NCI-H1694 (cell line): ENCODE results near the gene DYNAP.

Experiments
- DNase-seq: peaks from one replicate; lab custom pipeline; 2025; lab: John Stamatoyannopoulos, UW

DYNAP gene

GRCh38 chr18:54590945-54591344, at the start of gene DYNAP:
DYNAP (plus strand) TSS chr18:54591245; CDS start chr18:54591283, 38 bp downstream.
- no peak for DNase-seq

DNA sequence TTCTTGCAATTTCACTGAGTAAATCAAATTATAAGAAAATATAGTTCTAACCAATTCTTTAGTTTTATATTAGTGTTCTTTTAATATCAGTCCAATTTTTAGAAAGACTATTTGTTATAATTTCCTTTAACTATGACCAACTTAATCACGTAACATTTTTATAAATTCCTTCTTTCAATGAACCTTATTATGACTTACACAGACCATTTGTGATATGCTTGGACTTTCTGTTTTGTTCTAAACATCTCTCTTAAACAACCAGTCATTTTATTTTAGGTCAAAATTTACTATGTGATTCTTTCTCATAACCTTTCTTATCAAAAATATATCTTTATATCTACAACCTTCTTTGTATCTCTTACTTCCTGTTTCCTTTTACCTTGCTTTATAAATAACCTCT, 39.5 kb upstream of the DYNAP start:
- DNase-seq: no peak

GRCh38 chr18:54555286-54555685, 35.8 kb upstream of the DYNAP start:
- DNase-seq: no peak

- no peak for DNase-seq
These were observed 35.0 kb upstream of the DYNAP start for GRCh38 chr18:54555996-54556395.

DNA sequence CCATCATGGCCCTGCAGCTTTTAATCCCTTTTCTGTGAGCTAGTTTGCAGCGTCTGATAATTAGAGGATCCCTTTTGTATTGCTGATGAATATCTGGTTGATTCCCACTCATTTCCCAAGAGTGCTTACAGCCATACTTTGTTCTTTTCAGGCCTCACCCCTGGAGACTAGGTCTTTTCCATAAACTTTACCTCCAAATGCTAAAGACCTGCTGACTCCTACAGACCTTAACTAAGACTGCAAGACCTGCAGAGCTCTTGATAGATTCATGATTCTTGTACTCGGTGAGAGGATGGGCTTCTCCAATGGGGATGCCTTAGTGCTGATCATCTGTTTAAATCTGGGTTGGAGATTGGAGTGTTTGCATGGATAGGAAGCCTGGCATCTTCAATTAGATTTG, 33.1 kb upstream of the DYNAP start:
- no peak for DNase-seq

DNA sequence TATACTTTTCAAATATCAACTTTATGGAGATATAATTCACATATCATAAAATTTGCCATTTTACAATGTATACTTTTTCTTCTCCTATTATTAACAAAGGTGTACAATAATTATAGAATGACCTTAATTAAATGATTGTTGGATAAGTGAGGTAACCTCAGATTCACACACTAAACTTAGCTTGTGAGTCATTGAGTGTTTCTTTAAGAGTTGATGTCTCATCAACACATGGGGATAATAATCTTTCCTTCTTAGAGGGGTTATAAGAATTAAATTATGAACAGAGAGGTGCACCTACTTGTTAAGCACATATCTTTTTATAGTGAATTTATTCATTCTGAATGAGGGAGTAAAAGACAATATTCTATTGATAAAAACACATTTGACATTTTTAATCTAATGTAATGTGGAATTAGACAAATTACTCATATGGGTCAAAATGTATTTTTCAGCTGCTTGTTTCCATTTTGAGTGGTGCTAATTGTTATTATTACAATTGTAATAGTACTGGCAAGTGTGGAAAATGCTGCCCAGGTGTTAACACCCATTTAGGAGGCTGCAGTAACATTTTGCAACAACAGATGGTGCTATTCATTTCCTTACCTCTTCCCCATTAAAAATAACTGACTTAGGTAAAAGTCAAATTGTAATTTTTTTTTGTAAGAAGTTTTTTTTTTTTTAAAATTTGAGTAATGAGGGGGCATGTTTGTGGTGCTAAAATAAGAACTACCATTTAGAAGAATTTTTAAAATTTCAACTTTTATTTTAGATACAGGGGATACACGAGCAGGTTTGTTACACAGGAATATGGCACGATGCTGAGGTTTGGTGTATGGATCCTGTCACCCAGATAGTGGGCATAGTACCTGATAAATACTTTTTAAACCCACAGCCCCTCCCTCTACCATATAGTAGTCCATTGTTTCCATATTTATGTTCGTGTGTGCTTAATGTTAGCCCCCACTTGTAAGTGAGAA, 32.1 kb upstream of the DYNAP start:
- DNase-seq: peak; percentile 12

DNA sequence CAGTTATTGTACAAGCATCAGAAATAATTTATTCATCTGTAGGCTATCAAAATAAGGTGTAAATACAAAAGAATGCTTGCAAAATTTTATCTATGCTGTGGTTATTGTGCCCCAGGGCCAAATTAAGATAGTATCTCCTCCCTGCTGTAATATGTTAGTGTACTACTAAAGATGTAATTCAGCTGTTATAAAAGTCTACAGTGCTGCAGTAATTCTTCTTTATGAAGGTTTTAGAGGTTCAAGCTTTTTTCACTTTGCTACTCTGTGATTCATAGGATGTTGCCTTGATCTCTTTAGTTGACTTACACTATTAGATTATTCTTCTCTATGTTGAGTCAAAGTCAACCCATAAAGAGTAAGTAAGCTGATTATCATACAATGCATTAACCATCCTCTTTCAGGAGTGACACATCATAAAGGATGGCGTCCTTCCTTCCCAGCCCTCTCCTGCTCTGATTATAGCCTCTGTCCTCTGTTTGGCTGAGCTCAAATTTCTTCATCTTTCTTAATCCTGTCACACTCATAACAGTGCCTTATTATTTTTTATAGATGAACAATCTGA, 29.3 kb upstream of the DYNAP start:
- DNase-seq: no peak

GRCh38 chr18:54580202-54580729, 10.8 kb upstream of the DYNAP start:
- DNase-seq: no peak

GRCh38 chr18:54584065-54584464, 7.0 kb upstream of the DYNAP start:
- no peak for DNase-seq

- no peak for DNase-seq
These were observed 5.3 kb upstream of the DYNAP start for GRCh38 chr18:54585743-54586142.

- no peak for DNase-seq
These were observed 13.2 kb downstream of the DYNAP start for GRCh38 chr18:54604211-54604610.

DNA sequence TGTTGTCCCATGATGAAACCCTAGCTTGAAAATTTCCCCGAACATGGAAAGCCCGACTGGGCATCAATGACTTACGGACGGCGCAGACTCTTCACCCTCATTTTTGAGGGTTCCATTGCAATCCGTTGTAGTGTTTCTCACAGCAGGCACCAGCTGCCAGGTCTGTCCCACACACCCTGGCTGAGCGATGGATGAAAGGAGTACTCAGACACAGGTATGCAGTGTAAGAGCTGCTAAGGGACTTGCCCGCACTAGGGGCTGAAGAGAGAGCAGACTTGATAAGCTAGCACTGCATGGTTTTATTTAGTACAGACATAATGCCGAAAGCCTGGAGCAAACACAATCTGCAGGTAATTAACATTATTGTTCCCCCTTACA, 15.8 kb downstream of the DYNAP start:
- no peak for DNase-seq

GRCh38 chr18:54607213-54608027, 16.4 kb downstream of the DYNAP start:
- no peak for DNase-seq

DNA sequence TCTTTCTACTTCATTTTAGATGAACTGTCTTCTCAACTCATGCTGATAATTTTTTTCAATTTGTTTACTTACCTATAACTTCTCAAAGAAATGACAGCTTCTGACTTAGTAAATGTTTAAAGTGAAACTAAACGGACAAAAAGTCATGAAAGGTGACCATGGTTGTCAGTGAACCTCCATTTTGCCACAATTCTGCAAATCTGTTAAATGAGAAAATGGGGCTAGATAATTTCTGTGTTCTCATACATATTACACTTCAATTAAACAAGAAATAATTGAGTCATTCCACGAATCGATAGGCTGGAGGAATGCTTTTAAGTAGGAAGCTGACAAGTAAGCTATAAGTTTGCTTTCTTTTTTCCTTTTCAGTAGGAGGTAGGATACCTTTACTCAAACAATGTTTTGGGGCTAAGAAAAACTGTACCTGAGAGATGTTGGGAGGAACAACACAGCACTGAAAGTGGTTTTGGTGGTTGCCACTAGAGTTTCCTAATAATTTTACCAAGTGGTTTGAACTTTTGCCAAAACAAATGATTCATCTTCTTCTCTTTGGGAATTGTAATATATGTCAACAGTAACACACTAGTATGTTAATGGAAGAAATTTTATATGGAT, 17.1 kb downstream of the DYNAP start:
- DNase-seq: no peak

- no peak for DNase-seq
These were observed 20.8 kb downstream of the DYNAP start for GRCh38 chr18:54611816-54612215.

- no peak for DNase-seq
These were observed 21.2 kb downstream of the DYNAP start for GRCh38 chr18:54612237-54612636.

DNA sequence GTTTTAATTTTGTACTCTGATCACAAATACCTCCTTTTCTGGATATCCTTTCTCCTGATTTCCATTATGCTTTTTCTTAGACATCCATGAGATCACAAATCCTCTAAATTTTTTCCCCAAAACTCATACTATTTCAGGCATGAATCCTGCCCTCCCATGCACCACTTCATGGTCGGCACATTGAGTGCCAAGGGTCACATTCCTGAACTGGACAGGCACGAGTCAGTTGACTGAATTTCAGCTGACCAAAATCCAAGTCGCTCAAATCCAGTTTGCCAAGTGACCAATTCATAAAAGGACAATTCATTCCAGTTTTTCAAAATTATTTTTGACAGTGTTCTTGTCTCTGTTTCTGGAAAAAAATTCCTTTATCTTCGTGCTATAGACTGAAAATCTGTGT, 22.1 kb downstream of the DYNAP start:
- DNase-seq: no peak

GRCh38 chr18:54616220-54616848, 25.3 kb downstream of the DYNAP start:
- no peak for DNase-seq

GRCh38 chr18:54622084-54622483, 31.0 kb downstream of the DYNAP start:
- no peak for DNase-seq

- no peak for DNase-seq
These were observed 35.7 kb downstream of the DYNAP start for GRCh38 chr18:54626779-54627178.

- DNase-seq: no peak
These were observed 39.9 kb downstream of the DYNAP start for GRCh38 chr18:54630963-54631362.
